AG08396 (cell line): ENCODE results near the gene OSTF1.

Experiments used
- DNase-seq: peaks from one replicate; pipeline ENCODE4 v3.0.0; 2012; ENCODE audit warnings: low spot score, mixed read lengths

OSTF1 gene

DNA sequence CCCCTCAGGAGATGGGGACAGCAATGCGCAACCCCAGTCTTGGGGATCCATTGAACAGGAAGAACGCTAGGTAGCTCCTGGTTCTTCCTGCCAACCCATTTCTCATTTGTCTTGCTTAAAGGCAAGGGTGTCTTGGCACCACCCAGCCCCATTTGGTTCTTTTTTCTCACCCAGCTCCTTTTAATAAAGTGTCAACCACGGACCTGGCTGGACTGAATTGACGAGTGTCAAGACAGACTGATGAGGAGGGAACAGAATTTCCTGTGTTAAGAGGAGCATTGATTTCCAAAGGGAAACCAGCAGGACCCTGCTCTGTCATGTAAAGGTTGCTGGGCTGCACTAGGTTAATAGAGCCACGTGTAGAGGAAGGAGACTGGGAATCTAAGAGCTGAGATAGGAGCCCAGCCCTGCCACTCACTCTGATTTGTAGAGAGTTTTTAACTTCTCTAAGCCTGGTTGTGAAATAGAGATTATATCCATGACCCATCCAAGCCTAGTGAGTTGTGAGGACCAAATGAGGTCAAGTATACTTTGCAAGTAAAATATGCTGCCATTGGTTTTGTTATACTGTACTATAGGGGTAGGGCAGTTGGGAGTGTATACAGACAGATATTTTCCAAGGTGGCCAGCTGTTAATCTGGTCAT, 33.7 kb downstream of the OSTF1 start:
- no peak for DNase-seq

DNA sequence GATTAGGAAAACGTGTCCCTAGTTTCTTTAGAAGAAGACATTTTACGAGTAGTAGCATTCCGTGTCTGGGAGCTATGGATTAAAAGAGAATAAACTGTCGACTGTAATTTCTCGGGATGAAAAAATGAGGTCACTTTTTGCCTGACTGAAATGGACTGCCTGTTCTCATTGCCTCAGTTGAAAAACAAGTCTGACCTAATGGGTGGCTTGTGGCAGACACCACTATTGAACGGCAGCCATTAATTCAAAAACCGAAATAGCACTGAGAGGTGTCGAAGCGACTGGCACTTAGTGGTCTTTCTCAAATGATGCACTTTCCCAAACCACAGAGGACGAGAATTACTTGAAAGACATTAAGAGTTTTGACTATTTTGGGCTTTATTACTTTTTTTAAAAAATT, 35.4 kb downstream of the OSTF1 start:
- DNase-seq: no peak

GRCh38 chr9:75128535-75128934, 40.2 kb downstream of the OSTF1 start:
- no peak for DNase-seq

DNA sequence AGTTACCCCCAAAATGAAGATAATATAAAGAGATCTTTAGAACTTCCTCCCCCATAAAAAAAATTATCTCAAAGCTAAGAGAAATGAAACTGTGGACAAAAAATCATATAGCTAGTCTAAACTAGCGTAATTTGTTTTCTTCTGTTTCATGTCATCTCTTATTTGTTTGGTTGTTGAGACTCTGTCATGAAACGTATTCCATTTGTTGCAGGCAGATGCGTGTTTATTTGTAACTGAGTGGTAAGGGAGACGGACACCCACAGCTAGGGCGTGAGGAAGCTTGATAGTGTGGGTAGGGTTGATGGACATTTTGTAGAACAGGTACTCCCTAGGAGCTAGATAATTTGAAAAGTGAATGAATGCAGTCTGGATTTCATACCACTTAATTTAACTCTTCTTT, 41.9 kb downstream of the OSTF1 start:
- DNase-seq: no peak

DNA sequence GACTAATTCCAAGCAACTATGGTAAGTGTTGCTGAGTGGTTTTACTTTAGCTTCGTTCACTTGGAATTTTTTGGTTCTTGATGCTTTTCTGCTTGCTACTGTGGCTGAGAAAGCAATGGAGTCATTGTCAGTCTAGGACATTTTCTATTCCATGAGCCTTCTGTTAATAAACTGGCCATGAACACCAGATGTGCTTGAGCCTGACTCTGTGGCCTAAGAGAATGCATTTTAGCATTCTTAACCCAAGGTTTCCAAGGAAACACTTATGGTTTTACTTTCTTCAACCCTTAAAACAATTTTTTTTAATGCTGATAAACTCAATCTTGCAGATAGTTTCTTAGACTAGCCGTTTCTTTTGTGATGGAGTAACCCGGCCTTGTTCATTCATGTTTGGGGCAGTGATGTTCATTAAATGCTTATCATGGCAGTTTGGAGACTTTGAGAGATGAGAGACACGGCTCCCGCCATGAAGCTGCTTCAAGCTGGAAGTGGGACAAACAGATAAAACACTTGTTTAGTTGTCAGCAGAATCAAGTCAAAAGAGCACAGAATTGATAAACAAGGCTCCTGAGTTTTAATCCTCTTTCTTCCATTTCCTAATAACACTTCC, 42.4 kb downstream of the OSTF1 start:
- peak; percentile 12 for DNase-seq

DNA sequence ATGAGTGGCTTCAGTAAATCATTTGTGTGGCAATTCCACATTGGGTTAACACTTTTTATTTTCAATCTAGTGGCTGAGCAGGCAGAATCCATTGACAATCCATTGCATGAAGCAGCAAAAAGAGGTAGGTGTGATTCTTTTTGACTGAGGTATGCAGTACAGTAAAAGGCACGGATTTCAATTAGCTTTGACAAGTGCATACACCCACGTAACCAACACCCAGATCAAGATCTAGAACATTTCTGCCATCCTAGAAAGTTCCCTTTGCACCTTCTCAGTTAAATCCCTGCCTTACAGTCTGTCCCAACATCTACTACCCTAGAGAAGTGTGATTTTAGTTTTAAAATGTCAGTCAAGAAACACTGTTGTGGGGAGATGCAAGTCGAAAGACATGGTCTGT, 43.4 kb downstream of the OSTF1 start:
- DNase-seq: no peak

- DNase-seq: no peak
Measured at GRCh38 chr9:75132244-75132643, 43.9 kb downstream of the OSTF1 start.

DNA sequence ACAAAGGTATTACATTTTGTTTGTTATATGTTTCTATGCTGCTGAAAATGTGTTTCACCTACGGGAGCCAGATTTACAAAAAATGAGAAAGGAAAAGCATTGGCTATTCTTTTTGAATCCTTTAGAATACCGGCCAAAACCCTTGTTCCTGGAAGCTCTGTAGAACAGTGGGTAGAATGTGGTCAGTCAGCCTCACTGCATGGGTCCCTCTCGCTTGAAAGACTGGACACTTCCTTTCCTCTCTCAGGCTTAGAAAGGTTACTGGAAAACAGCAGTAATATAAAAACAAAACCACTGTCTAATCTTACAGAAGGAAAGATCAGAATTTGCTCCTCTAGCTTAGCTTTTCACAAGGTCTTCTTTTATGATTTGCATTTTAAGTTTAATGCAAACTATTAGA, 45.1 kb downstream of the OSTF1 start:
- no peak for DNase-seq

- DNase-seq: no peak
Measured at GRCh38 chr9:75134495-75134894, 46.2 kb downstream of the OSTF1 start.

DNA sequence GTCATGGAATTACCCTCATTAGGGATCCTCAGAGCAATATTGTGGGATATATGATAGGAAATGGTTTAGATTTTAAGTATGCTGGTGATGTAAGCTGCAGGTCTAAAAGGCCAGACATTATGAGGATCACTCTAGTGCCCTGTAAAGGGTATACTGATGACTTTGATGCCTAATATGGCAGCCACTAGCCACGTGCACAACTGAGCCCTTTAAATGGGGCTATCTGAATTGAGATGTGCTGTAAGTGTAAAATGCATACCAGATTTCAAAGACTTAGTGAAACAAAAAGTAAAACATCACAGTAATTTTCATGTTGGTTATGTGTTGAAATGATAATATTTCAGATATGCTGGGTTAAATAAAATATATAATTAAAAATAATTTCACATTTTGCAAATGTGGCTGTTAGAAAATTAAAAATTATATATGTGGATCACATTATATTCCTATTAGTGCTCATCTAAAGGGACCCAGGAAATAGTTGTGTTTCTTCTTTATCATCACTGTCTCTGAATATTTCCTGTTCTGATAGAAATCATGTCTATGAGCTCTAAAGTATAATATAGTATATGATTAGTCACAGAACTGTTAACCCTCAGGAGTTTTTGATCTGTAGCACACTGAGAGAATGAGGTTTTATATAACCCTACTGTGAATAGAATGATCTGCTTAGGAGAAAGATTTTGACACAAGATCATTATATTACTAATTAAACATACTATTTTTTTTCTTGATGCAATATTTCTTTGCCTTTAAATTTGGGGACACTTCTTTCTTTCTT, 50.1 kb downstream of the OSTF1 start:
- DNase-seq: no peak

DNA sequence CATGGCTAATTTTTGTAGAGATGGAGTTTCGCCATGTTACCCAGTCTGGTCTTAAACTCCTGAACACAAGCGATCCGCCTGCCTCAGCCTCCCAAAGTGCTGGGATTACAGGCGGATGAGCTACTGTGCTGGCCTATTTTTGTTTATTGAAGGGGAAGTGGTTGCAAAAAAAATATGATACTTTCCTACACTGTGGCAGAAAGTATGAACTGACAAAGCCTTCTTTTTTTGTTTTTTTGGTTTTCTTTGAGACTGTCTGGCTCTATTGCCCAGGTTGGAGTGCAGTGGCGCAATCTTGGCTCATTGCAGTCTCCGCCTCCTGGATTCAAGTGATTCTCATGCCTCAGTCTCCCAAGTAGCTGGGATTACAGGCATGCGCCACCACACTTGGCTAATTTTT, 50.9 kb downstream of the OSTF1 start:
- no peak for DNase-seq

DNA sequence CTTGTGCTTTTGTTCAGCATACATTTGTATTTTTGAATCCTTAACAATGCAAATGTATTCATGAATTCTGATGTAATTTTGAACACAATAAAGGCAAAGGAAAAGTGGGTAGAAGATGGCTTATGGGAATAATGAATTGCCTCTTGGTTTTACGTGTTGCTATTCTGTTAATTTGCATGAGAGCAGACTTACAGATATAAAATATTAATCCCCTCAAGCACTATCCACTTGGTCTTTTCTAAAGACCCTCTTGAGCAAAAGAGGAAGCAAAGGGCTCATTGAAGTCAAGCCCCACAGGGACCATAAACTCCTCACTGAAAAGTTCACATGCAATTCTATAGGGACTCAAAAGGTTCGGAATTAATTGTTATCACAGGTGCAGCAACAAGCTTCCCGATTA, 51.9 kb downstream of the OSTF1 start:
- no peak for DNase-seq

DNA sequence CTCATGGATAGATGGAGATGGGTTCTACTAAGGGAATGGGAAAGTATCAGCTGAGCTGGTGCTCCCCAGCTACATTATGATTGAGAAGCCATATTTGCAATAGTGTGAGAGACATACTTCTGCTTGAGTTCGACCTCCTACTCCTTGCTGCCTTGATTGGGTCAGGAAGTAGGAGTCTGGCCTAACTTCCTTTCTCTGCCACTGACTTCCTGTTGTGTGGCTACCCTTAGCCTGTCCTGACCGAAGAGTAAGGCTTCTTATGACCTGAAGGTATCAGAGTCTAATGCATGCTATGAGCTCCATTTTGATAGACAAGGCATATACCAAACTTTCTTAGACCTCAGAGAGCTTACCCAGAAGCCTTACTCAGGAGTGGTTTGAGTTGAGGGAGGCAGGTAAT, 53.9 kb downstream of the OSTF1 start:
- no peak for DNase-seq

DNA sequence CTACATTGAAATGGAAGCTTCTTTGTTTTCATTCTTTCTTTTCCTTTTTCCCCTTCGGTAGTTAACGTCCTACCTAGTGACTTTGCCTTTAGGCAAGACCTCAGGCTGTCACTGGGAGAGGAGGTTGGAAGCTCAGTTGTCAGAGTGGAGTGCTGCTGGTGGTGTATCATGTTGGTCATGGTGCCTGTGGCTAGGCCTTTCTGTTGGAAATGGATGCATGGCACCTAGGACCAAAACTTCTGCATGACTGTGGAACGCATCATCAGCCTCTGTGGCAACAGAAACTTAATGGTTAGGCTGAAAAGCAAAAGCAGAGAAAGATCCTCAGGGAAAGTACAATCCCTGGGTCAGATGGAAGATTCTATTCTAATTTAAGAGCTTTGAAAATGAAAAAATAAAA, 57.9 kb downstream of the OSTF1 start:
- DNase-seq: peak; percentile 39

DNA sequence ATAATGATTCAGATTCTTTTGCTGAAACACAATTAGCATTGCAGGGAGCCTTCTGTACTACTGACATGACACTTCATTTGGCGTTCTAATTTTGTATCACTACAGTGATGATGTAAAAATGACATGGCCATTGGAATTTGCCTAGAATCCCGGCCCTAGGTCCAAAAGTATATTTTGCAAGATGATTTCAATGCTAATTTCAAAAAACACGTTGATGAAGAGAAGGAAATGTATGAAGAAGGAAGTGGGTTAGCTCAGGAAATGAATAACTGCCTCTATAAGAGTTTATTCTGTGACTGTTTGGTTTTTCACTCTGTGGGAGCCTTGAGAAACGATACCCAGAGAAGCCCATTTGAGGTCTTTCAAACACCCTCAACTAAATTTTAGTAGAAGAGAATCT, 59.3 kb downstream of the OSTF1 start:
- no peak for DNase-seq

- DNase-seq: peak; percentile 76
Measured at GRCh38 chr9:75148561-75148960, 60.2 kb downstream of the OSTF1 start.

DNA sequence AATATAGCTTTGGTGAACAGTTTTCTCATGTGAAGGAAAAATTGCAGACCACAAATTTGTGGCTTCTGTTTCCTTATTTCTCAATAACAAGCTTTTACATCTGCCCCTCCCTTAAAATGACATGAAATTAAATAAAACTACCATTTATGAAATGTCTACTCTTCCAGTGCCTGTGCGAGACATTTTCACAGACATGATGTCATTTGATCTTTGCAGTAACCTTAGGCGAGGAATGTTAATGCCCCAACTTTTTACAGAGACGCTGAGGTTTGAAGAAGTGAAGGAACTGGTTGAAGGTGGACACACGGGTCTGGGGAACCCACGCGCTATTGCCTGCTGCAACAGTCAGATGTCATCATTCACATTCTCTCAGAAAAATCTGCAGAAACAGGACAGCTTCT, 61.5 kb downstream of the OSTF1 start:
- no peak for DNase-seq

- no peak for DNase-seq
Measured at GRCh38 chr9:75150512-75150911, 62.2 kb downstream of the OSTF1 start.

- no peak for DNase-seq
Measured at GRCh38 chr9:75152416-75152815, 64.1 kb downstream of the OSTF1 start.

GRCh38 chr9:75156858-75157257, 68.5 kb downstream of the OSTF1 start:
- no peak for DNase-seq

- DNase-seq: no peak
Measured at GRCh38 chr9:75161116-75161857, 73.0 kb downstream of the OSTF1 start.

DNA sequence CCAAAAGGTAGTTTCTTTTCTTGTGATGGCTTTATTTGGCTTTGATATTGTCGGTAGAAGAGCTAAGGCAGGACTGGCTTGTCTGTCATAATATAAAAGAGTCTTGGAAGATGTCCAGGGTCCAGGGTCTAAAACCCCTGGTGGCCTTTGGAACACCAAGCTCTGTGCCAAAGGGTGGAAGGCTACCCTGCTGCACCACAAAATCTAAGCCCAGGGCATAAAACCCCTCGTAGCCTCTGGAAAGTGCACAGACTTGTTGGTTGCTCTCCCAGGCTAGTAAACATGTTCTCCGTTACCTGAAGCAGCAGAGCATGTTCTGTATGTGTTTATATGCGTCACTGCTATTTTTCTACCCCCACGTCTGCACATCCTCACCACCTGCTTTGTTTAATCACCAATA, 75.5 kb downstream of the OSTF1 start:
- DNase-seq: no peak

DNA sequence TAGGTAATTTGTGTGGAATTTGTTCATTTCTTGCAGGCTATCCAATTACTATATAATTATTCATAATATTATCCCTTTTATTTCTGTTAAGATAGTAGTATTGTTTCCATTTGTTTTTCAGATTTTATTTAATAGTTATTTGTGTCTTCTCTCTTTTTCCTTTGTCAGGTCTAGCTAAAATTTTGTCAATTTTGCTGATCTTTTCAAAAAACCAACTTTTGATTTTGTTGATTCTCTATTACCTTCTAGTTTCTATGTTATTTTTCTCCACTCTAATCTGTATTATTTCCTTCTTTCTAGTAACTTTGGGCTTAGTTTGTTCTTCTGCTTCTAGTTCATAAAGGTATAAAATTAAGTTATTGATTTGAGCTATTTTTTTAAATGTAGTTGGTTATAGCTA, 76.3 kb downstream of the OSTF1 start:
- no peak for DNase-seq
